Measurements from ENCODE around the gene IRF7. TPM values are rescaled to one million over a fixed set of nuclear protein-coding genes. Genes with fewer than 3 reads are reported as not detected.

Gene IRF7
- total RNA-seq, 4 donors from 2014 or later, result 33.7 to 40.9 (median 36.6) TPM

GRCh38 chr11:630871-631270, 15.1 kb upstream of the IRF7 start:
- TF ChIP-seq CTCF (IDR thresholded peaks at IDR 0.05) (no peak), POLR2A (IDR thresholded peaks at IDR 0.05) (no peak)
- WGBS, 2 donors, result 94 to 95% methylated on average over 5 of the region's 5 CpGs
- H3K4me3 ChIP-seq (ENCODE audit: low read depth, poor library complexity, severe bottlenecking), result no peak overlapping the region
- DNase-seq (ENCODE audit: low spot score in 2 of 2), result no peak
- intact Hi-C loops (cut with DNase I; ENCODE audit: low total_unique reads), result no loop called here

GRCh38 chr11:629237-629583, 13.5 kb upstream of the IRF7 start:
- TF ChIP-seq CTCF (IDR thresholded peaks at IDR 0.05) (no peak), POLR2A (IDR thresholded peaks at IDR 0.05) (no peak)
- 68 to 73% methylated on average over 10 of the region's 10 CpGs for WGBS, 2 donors
- DNase-seq (ENCODE audit: low spot score in 2 of 2), result no peak
- no peak overlapping the region for H3K4me3 ChIP-seq (ENCODE audit: low read depth, poor library complexity, severe bottlenecking)
- intact Hi-C loops (cut with DNase I; ENCODE audit: low total_unique reads), result no loop called here

GRCh38 chr11:628056-628455, 12.3 kb upstream of the IRF7 start:
- H3K4me3 ChIP-seq (ENCODE audit: low read depth, poor library complexity, severe bottlenecking), result no peak overlapping the region
- WGBS, 2 donors, result 91 to 92% methylated on average over 31 of the region's 31 CpGs
- DNase-seq (ENCODE audit: low spot score in 2 of 2), result no peak
- intact Hi-C loops (cut with DNase I; ENCODE audit: low total_unique reads), result no loop called here
- TF ChIP-seq POLR2A (IDR thresholded peaks at IDR 0.05), result no peak
- no peak for TF ChIP-seq CTCF (IDR thresholded peaks at IDR 0.05)

- no peak for DNase-seq (ENCODE audit: low spot score in 2 of 2)
- TF ChIP-seq POLR2A (IDR thresholded peaks at IDR 0.05), result no peak
- TF ChIP-seq CTCF (IDR thresholded peaks at IDR 0.05), result no peak
- 26 to 27% methylated on average over 19 to 22 of the region's 28 CpGs for WGBS, 2 donors
- no peak overlapping the region for H3K4me3 ChIP-seq (ENCODE audit: low read depth, poor library complexity, severe bottlenecking)
- intact Hi-C loops (cut with DNase I; ENCODE audit: low total_unique reads), result no loop called here
Measured at GRCh38 chr11:627308-627576, 11.5 kb upstream of the IRF7 start.

- intact Hi-C loops (cut with DNase I; ENCODE audit: low total_unique reads), result no loop called here
- 22 to 53% methylated on average over 5 to 12 of the region's 72 CpGs for WGBS, 2 donors
- DNase-seq (ENCODE audit: low spot score in 2 of 2), result no peak
- TF ChIP-seq POLR2A (IDR thresholded peaks at IDR 0.05) (no peak), CTCF (IDR thresholded peaks at IDR 0.05) (no peak)
- H3K4me3 ChIP-seq (ENCODE audit: low read depth, poor library complexity, severe bottlenecking), result no peak within 1 kb of the TSS
Measured at GRCh38 chr11:626475-627307, 10.9 kb upstream of the IRF7 start, which contains the start of gene SCT. SCT (minus strand) TSS chr11:627181; CDS start chr11:627143, 38 bp downstream.

Data from lower leg skin (tissue), 4 donors.